HL-60/S4 treated with retinoic acid at 250 ng/mL for 4 days and 3 days (cell line): ENCODE data around the gene LHFPL6.

Experiments used
- in situ Hi-C: fragments of 300-500 bp; cut with MboI; formaldehyde crosslinking; loops from 2 replicates; pipeline ENCODE4 v1.7.0; 2022; ENCODE audit warnings: low sequenced_read_pairs

LHFPL6 gene

DNA sequence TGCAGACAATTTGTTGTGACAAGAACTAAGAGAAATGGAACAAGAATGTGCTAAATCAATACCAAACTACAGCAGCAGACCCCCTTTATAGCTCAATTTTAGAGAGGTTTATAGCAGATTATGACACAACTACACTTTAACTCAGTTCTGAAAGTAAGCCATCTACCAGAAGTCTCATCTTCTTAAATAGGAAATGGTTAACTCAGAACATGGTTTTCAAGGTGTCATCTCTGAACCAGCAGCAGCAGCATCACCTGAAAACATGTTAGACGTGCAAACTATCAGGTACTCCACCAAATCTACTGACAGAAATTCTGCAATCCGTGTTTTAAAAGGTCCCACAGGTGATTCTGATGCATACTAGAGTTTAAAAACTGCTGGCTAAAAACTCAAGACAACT lies 6.8 kb downstream of the LHFPL6 start:
- in situ Hi-C loops: no loop called here

DNA sequence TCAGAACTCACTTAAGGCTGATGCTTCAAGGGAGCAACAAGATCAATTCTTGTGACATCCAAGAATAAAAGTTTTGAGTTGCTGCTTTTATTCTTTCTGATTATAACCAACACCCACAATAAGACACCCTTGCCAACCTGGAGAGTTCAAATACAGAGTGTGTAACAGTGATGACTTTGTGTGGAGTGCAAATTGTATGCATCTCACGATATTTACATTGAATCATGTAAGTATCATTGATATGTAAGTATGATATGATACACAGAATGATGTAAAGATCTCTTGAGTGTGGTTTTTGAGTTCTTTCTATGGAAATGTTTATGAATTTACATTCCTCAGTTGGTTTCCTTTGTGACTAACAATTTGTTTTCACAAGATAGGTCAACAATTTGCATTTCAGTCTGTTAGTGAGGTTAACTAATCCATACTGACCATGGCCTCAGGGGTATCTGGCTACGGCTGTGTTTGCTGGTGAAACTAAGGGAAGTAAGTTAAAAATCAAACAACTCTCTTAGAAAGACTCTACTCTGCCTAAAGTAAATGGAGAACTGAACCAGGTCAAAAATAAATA lies 12.4 kb downstream of the LHFPL6 start:
- in situ Hi-C loops: no loop called here

DNA sequence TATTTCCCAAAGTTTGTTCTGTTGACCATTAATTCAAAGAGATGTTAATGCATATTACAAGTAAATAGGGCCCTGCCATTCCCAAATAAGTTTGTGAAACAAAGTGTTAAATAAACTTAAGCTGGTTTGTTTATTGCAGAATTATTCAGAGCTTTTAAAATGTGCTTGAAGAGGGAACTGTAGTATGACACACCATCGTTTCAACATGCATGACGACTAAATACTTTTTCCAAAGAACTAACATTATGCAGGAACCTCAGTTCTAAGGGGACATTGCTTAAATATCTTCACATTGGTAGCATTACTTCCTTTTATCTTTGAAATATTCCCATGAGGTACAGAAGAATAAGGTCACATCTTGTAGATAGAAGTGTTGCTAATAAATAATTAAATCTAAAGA lies 14.6 kb downstream of the LHFPL6 start:
- in situ Hi-C loops: no loop called here

GRCh38 chr13:39587939-39588338 lies 15.1 kb downstream of the LHFPL6 start:
- in situ Hi-C loops: no loop called here

DNA sequence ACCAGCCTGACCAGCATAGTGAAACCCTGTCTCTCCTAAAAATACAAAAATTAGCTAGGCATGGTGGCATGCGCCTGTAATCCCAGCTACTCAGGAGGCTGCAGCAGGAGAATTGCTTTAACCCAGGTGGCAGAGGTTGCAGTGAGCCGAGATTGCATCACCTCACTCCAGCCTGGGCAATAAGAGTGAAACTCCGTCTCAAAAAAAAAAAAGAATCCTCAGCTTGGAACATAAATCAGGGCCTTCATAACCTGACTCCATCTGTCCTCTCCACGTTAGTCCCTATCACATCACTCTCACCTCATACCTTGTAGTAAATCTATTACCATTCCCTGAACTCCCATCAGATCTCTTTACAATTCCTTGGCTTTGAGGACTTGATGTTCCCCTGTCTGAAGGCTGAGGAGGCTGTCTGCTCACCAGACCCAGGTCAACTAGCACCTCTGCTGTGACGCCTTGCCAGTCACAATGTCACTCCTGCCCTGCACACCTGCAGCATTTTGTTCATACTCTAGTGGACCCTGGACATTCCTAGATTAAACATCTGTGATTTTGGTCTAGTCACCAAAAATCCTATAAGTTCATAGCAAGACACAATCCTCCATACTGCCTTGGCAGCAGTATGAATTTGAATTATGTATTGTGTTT lies 15.9 kb downstream of the LHFPL6 start:
- in situ Hi-C loops: no loop called here

DNA sequence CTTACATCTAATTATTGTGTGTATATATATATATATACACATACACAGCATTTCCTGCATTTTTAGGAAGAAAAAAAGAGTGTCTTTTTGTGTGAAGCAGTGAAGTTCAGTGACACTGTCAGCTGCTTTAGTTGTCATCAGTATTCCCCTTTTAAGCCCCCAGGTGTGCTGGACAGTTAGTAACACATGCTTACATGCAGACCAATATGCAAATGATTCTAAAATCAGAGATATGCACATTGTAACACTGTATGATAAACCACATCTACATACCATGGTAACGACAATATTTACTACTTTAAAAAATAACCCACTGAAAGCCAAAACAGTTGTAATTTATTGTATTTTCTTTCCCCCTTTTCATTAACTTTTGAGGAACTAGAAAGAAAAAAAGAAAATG lies 16.8 kb downstream of the LHFPL6 start:
- in situ Hi-C loops: no loop called here

DNA sequence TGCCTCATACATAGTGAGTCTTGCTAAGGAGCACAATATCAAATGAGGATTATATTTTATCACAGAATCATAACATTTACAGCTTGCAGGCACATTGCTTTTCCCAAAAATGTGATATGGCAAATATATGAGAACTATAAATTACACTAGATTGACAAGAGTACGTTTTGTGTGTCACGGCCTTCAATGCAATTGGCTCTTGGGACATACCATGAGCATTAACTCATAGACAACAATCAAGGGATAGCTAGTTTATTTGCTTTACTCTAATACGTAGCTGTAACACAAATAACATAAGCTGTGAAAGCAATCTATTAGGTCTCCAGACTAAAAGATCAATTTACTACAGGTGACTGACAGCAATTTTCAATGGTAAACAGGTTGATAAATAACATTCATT lies 17.8 kb downstream of the LHFPL6 start:
- in situ Hi-C loops: no loop called here

DNA sequence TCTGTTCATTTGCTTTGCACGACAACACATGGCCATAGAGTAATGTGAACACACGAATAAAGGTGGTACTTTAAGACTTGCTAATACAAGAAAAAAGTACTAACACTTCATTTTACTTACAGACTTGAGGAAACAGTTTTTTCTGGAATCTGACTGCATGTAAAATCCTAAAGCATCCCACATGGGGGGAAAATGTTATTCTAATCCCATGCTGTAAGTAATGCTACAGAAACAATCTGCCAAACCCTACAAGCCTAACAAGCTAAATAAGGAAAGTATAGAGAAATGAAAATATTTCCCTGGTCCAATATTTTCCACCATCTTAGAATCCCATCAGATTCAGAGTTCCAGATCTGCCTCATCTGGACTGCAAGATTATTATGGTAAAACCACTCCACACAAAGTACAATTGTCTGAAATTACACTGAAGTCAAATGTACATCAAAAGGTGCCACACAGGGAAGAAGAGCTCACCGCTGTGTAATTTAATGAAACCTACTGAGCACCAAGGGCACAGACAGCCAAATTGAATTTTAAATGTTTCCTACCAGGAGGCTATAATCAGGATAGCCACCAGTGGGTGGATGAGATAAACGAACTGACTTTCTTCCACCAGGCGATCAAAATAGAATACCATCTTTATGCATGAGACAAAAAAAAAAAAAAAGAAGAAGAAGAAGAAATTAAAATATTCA lies 22.0 kb downstream of the LHFPL6 start:
- in situ Hi-C loops: no loop called here

DNA sequence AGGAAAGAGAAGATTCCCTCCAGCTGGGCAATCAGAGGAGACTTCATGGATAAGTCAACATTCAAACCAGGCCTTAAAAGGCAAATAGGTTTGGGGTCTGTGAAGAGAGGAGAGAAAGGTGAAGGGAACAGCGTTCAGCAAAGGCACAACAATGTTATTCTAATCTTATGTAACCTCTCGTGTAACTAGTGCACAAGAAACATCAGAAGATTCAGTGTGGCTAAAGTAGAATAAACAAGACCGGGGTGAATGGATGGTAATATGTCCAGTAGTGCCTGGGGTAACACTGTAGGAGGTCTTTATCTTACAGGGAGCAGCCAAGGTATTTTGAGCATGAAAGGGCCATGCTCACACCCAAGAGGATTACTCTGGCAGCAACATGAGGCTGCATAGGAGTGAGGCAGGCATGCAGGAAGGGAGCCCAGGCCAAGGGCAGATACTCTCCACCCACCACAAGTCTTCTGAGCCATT lies 24.1 kb downstream of the LHFPL6 start:
- in situ Hi-C loops: no loop called here

DNA sequence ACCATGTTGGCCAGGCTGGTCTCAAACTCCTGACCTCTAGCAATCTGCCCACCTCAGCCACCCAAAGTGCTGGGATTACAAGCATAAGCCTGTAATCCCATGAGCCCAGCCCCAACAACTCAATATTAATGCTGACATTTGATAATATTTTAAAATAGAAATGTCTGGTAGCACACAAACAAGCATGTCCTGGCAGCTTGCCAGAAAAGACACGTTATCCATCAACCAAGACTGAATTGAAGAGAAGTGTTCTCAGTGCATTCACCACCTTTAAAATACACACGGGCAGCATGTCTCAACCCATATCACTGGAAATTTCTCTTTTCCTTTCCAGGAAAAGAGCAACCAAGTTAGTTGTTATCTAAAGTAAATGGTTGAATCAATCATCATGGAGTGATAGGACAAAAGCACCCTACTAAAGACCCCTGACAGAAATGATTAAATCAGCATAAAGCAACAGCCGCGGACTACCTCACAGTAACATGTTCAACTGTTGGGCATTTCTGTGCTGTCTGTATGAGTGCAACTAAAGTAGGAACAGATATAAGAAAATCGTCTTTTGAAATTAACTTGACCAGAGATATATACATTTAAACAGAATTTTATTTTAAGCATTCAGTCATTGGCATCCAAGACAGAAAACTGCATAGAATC lies 25.0 kb downstream of the LHFPL6 start:
- in situ Hi-C loops: no loop called here

GRCh38 chr13:39577203-39577602 lies 25.8 kb downstream of the LHFPL6 start:
- in situ Hi-C loops: no loop called here

- in situ Hi-C loops: no loop called here
These were observed 27.3 kb downstream of the LHFPL6 start for GRCh38 chr13:39575641-39576238.

DNA sequence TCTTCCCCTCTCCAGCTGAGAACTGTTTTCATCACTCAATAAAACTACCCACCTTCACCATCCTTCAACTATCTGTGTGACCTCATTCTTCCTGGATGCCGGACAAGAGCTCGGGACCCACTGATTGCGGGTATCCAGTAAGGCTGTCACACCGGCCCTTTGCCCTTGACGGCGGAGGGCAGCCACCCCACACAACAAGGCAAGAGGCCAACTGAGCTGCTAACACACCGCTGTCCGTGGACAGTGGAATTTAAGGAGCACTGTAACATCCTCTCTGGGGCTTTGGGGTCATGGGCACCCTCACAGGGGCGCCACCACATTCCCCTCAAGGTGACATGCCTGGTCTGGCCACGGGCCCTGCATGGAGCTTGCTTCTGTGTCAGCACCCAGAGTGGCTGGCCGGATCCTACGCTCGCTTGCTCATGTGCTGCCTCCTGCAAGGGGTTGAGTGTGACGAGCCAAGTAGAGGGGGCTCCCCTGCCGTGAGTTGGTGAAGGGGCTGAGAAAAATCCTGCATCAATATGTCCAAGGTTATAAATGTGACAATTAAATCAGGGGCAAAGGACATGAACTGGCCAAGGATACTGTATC lies 31.4 kb downstream of the LHFPL6 start:
- in situ Hi-C loops: no loop called here

DNA sequence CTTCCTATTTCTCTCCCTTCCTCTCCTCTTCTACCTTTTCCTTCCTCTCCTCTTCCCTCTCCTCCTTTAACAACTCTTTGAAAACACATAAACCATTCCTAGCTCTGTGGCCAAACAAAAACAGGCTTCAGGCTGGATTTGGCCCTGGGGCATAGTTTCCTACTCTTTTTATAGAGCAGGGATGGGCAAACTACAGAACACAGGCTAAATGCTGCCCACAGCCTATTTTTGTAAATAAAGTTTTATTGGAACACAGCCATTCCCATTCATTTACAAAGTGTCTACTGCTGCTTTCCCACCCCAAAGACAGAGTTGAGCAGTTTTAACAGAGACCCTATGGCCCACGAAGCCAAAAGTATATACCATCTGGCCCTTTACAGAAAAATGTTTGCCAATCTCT lies 35.4 kb downstream of the LHFPL6 start:
- in situ Hi-C loops: no loop called here

- in situ Hi-C loops: no loop called here
These were observed 36.6 kb downstream of the LHFPL6 start for GRCh38 chr13:39566216-39566869.

- in situ Hi-C loops: no loop called here
These were observed 37.7 kb downstream of the LHFPL6 start for GRCh38 chr13:39565036-39565949.

DNA sequence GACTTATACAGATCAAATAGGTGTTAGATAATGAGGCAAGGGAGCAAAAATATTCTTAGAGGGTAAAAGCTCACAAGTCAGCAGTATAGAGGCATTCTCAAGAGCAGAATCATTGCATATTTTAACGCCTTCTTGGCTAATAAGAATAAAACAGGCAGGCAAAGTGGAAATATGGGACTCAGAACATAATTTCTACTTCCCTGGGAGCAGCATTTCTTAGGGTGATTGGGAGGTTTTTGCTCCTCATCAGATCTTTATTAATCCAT lies 39.6 kb downstream of the LHFPL6 start:
- in situ Hi-C loops: no loop called here

- in situ Hi-C loops: no loop called here
These were observed 41.0 kb downstream of the LHFPL6 start for GRCh38 chr13:39561971-39562370.

DNA sequence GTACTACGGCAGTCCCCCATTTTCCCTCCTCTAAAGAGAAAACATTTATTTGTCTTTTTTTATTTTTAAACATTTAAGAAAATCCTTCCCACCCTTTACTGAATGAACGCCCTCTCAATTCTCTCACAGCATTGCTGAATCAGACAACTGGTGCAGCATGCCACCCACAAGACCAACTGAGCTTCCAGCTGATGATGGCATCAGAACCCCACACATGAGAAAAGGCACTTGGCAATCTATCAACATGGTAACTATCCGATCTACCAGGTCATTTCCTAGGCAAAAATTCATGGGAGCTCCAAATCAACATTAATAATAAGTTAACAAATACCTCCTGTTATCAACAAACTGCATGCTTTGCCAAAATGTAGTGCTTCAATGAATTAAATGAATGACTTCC lies 43.1 kb downstream of the LHFPL6 start:
- in situ Hi-C loops: no loop called here
